IPS-NIHi7 (cell line): Measurements from ENCODE around the gene BMP2K.
"Not testable (repeated sequence)": the region's sequence is repeated elsewhere in the genome, so short reads cannot be mapped to it uniquely, and the experiment has no call there.

Experiments
- DNase-seq: peaks from one replicate; pipeline ENCODE4 v3.0.0; 2012; ENCODE audit warnings: mixed read lengths; ENCODE audit errors: extremely low spot score

The BMP2K gene

DNA sequence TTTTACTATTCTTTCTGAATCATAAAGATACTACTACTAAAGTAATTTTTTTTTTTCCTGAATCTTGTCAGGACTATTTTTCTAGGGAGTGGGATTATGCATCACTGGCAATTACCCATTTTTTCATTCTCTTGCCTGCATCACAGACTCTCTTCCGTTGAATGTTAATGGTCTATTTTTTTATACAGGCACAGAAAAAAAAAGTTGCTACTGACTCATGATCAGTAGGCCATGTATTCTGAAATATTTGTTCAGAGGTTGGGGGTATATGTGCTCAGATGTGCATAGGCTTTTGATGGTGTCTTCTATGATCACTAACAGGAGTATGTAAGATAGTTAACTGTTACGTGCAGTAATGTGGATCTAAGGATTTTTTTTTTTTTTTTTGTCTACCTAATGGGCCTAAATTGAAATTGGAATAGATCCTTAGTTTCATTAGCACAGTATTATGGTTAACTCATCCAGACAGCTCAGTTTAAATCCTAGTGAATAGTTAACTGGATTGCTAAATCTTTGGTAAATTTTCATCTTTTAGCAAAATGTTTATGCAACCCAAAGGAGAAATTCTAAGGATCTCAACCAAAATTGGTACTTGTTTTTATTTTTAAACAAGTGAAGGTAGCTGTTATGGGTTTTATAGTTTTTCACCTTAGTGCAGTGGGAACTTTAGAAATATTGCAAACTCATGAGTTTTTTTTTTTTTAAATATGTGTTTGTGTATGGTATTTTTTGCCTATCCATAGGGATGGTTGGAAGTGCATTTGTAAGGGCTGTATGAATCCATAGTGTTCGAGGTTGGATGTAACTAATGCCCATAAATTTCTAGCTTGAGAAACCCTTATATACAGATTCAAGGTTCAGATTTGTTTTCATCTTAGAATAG lies 12.1 kb downstream of the BMP2K start:
- no peak for DNase-seq

DNA sequence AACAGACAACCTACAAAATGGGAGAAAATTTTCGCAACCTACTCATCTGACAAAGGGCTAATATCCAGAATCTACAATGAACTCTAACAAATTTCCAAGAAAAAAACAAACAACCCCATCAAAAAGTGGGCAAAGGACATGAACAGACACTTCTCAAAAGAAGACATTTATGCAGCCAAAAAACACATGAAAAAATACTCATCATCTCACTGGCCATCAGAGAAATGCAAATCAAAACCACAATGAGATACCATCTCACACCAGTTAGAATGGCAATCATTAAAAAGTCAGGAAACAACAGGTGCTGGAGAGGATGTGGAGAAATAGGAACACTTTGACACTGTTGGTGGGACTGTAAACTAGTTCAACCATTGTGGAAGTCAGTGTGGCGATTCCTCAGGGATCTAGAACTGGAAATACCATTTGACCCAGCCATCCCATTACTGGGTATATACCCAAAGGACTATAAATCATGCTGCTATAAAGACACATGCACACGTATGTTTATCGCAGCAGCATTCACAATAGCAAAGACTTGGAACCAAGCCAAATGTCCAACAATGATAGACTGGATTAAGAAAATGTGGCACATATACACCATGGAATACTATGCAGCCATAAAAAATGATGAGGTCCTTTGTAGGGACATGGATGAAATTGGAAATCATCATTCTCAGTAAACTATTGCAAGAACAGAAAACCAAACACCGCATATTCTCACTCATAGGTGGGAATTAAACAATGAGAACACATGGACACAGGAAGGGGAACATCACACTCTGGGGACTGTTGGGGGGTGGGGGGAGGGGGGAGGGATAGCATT lies 19.7 kb downstream of the BMP2K start:
- DNase-seq = not testable (repeated sequence)

DNA sequence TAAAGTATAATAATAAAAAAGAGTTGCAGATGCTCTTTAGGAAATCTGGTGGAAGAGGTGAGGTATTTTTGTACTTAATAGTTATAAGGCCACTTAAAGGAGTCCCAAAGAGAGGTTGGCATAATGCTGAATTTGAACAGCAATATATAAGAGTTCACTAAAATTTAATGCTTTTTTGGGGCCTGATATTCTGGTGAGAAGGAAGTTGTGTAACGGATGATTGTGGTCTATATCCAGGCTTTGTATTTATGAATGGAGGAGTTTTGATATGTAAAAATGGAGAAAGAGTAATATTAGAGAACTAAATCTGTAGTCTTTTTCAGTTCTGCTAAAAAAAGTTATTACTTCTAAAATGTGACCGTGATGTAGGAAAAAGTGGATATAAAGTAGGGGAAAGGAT lies 20.4 kb downstream of the BMP2K start:
- DNase-seq = no peak

DNA sequence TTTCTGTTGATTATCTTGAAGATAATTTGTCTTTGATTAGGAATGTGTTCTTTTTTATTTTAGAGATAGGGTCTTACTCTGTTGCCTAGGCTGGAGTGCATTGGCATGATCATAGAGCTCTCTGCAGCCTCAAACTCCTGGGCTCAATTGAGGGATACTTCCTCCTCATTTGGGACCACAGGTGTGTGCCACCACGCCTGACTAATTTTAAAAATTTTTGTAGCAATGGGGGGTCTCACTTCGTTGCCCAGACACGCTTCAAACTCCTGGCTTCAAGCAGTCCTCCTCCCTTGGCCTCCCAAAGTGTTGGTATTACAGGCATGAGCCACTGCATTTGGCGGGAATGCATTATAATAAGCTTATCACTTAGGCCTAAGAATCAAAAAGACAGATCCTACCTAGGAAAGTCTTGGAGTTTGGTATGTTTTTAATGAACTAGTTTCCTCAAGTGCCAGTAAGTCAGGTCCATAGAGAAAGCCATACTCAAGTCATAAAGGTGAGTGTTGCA lies 21.7 kb downstream of the BMP2K start:
- DNase-seq = no peak

DNA sequence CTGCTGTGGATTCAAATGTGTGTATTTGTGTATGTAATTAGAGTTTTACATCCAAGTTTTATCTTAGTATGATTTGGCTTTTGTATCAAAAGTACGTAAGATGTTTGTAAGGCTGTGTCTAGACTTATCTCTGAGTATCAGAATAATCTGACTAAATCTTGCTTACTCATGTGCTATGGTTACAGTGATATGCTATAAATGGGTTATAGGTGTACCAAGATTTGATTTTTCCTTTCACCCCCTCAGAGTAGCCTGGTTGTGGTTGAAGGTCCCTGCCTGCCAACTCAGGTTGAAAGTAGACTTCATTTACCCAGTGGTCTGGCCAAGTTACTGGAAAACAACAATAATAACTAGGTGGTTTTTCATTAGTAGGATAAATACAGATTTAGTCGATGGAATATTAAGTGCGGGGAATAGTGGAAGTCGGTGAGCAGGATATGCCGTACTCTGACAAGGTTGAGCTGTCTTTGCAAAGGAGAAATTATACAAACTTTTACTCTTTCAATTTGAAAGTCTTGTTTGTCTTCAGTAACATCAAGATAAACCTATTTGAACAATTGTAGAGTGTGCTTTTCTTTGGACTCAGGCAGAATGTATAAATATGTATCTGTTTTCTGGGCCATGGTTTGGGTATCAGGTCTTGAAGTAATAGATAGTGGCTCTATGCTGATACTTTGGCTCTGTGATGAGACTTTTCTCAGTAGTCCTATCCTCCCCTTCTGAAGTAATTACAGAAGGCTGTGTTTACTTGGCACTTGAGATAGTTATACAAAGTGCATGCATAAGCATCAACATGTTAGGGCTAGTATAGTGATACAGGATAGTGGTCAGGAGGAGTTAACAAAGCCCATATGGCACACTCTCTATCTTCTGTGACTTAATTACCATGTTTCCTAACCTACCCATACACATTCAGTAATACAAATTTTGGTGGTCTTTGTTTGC lies 23.7 kb downstream of the BMP2K start:
- no peak for DNase-seq

DNA sequence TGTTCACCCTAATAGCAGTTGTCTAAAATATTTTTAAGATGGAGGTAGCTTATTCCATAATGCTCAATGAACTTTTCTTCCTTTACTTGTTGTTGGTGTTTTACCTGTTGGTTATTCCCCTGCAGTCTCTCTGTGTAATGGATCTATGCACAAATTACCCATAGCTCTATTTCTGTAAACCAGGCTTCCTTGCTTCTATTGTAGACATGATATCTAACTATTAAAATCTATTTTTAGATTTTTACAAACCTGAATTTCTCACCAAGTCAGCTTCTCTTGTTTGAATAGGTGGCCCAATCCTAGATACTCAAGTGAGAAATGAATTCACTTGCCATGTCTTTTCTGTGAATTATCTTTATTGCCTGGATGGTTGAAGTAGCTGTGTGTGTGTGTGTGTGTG lies 24.8 kb downstream of the BMP2K start:
- no peak for DNase-seq

DNA sequence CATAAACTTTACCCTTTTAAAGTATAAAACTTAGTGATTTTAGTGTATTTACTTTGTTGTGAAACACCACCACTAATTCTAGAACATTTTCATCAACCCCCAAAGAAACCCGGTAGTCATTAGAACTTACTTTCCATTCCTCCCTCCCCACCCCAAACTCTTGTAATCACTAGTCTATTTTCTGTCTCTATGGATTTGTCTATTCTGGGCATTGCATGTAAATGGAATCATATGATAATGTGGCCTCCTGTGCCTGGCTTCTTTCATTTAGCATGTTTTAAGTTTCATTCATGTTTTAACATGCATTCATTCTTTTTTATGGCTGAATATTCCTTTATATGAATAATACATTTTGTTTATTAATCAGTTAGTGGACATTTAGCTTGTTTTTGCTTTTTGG lies 27.8 kb downstream of the BMP2K start:
- no peak for DNase-seq

DNA sequence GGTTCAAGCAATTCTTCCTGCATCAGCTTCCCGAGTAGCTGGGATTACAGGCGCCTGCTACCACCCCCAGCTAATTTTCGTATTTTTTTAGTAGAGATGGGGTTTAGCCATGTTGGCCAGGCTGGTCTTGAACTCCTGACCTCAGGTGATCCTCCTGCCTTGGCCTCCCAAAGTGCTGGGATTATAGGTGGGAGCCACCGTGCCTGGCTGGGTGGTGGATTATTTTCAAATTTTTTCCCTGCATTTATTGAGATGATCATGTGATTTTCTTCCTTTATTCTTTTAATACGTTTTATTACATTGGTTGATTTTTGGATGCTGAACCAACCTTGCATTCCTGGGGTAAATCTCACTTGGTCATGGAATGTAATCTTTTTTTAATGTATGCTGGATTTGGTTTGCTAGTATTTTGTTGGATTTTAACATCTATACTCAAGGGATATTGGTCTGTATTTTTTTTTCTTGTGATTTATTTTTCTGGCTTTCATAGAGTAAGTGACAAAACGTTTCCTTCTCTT lies 30.9 kb downstream of the BMP2K start:
- DNase-seq = no peak

DNA sequence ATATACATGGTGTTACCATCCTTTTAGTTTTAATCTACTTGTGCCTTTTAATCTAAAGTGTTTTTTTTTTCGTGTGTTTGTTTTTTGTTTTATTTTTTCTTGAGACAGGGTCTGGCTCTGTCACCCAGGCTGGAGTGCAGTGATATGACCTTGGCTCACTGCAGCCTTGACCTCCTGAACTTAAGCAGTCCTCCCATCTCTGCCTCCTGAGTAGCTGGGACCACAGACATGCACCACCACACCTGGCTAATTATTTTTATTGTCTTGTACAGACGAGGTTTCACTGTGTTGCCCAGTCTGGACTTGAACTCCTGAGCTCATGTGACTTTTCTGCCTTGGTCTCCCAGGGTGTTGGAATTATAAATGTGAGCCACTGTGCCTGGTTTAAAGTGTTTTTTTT lies 33.1 kb downstream of the BMP2K start:
- DNase-seq = no peak

DNA sequence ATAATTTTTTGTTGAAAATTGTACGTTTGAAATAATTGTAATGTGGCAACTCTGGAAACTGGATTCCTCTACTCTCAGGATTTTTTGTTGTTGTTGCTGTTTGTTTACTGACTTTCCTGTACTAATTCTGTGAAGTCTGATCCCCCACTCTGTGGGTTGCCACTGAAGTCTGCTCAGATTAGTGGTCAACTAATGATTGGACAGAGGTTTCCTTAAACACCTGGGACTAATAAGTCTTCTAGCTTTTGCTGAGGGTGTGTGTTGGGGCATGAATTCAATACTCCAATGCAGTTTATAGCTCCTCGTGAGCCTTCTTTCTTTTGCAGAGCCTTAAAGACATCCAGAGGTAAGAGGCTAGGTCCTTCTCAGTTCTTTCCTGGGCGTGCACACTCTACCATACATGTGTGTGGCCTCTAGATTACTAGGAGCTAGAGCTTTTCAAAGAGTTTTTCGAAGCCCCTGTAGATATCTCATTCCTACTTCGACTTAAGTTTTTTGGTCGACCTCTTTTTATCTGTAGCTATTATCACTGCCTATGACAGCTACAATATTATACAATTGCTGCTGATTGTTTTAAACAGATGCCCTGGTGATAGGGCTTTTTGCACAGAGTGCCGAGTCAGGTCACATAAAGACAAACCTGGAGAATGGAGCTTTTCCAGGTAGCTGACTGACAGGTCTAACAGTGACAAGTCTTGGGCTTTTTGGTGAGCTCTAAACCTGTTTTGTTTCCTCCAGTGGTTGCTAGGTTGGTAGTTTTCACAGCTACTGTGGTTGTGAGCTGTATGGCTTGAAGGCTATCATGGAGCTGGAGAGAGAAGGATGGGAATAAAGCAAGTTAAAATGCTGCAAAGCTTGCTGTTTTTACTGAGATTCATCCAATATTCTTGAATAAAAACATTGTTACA lies 34.0 kb downstream of the BMP2K start:
- peak; percentile 25 for DNase-seq

DNA sequence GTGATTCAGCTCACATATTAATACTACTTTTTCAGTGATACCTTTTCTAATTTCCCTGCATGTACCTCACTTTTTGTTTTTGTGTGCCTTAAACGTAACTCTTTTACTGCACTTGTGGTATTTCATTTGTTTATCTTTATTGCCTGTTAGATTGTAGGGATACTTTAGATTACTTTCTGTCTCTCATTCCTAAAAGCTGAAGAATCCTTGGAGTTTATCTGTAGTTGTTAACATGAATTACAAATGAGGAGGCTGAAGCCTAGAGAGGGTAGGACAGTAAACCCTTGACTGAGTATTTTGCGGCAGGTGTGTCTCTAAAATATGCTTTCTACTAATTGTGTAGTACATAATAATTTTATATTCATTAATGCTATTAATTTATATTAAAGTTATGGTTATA lies 34.9 kb downstream of the BMP2K start:
- DNase-seq = no peak

DNA sequence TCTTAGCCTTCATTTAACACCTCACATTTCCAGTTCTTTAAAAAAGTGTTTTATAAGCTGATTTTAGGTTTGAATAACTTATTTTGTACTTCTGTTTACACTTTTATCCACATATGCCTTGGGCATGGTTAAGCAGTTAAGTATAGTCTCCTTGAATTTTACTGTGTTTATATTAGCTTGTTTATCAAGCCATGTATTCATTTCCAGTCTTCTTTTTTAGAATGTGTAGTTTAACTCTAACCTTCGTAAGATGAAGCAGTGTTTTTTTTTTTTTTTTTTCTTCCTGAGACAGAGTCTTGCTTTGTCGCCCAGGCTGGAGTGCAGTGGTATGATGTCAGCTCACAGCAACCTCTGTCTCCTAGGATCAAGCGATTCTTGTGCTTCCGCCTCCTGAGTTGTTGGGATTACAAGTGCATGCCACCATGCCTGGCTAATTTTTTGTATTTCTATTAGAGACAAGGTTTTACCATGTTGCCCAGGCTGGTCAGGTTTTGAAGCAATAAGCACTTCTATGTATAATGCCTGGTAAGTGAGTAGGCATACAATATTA lies 42.5 kb downstream of the BMP2K start:
- no peak for DNase-seq

DNA sequence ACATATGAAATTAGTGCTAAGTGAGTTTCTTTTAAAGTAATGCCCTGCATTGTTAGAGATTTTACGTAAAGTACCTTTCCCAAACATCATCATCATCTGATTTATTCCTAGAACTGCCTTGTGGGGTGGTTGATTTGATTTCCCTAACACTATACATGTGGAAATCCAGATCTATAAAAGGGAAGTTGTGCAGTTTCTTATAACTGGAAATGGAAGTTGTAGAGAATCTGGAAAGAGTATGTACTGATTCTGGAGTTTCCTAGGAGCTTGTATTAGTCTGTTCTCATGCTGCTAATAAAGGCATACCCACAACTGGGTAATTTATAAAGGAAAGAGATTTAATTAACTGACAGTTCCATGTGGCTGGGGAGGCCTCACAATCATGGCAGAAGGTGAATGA lies 47.9 kb downstream of the BMP2K start:
- no peak for DNase-seq

DNA sequence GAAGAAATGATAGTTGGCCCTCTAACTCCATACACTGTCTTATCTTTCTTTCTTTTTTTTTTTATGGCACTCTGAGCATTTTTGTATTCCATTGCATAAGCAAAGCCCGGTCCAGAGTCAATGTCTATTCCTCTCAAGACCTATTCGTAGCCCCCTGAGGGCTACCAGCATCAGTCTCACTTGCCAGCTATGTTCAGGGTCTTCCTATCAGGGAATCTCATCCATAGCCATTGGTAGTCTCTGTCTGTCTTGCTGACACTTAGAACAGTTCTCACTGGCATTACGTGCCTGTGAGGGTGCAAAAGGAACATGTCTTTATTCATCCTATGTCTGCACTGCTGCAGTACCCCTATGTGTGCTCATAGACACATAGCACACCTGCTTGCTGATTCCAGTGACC lies 51.0 kb downstream of the BMP2K start:
- DNase-seq = no peak

DNA sequence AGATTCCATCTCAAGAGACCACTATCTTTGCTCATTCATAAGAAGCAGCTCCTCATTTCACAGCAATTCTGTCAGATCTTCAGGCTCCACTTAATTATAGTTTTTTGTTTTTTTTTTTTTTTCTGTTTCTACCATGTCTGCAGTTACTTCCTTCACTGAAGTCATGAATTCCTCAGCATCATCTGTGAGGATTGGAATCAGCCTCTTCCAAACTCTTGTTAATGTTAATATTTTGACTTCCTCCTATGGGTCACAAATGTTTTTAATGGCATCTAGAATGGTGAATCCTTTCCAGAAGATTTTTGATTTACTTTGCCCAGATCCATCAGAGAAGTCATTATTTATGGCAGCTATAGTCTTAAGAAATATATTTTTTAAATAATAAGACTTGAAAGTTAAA lies 53.1 kb downstream of the BMP2K start:
- DNase-seq = no peak

DNA sequence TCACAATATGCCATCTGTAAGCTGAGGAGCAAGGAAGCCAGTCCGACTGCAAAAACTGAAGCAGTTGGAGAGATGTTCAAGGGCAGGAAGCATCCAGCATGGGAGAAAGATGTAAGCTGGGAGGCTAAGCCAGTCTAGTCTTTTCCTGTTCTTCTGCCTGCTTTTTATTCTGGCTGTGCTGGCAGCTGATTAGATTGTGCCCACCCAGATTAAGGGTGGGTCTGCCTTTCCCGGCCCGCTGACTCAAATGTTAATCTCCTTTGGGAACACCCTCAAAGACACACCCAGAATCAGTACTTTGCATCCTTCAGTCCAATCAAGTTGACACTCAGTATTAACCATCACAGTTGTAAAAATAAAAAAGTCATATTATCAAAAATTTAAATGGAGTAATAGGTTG lies 63.5 kb downstream of the BMP2K start:
- not testable (repeated sequence) for DNase-seq

DNA sequence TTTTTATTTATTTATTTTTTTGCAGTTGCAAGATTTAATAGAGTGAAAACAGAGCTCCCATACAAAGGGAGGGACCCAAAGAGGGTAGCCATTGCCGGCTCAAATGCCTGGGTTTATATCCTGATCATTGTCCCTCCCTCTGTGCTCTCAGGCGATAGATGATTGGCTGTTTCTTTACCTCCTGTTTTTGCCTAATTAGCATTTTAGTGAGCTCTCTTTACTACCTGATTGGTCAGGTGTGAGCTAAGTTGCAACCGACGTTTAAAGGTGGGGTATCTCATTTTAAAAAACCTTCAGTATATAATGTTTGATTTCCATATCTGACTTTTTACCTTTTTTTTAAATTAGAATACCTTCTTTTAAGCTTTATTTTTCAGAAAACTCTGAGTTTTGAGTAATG lies 64.1 kb downstream of the BMP2K start:
- DNase-seq = not testable (repeated sequence)

DNA sequence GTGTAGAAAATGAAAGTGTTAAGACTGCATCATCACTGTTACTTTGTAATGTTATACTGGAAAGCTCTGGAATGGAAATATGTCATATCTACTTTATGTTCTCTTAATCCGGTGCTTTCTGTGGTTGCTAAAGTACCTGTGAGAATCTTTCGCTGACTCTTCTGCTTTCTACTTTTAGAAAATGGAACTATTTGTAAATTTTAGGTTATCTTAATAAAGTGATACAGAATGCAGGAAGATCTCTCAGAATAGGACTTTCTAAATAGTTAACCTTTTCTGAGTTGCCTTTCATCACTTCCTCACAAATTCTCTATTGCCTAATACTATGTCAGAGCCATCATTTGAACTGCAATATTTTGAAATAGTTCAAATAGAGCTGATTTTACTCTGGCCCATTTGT lies 69.3 kb downstream of the BMP2K start:
- DNase-seq = no peak

DNA sequence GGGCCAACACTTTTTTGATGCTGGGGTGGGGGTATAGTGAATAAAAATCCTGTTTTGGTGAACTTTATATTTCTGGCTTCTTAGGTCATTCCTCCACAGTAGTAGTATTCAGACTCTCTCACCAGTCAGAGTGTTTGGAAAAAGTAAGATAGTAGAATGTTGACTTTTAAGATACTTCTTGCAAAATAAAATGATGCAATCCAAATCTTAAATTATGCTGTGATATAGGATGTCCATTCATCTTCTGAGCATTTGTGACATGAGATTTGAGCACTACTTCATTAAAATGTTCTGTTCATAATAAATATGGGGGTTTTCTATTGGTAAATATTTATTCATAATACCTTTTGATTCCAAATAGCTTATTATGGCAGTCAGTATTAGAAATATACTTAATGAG lies 70.1 kb downstream of the BMP2K start:
- no peak for DNase-seq

DNA sequence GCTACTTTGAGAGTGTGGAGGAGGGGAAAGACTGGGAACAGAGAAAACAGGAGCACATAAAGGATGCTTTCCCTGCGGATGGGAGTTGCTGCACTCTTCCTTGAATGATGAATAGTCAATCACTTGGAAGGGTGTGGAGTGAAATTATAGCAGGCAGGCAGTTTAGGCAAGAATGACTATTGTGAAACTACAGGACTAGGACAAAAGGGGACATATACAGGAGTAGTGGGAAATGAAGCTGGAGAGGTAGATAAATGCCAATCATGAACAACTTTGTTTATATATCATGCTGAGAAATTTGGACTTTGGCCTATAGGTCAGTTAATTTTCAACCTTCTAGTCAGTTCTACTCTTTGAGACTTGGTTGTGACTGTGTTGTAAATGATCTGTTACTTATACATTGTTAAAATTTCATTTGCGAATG lies 86.2 kb downstream of the BMP2K start:
- DNase-seq = no peak
